ENCODE results near the gene NPAS3. TPM values are rescaled to one million over a fixed set of nuclear protein-coding genes. Genes with fewer than 3 reads are reported as not detected.

The NPAS3 gene
- total RNA-seq (2021; ENCODE audit: unreplicated experiment) (not detected), Bru-seq, nascent RNA (percentile 0 among the genes with signal in this experiment), BruChase-seq, experiment 1, labeled RNA remaining after a 6-hour chase (percentile 2 among the genes with signal in this experiment), BruChase-seq, experiment 2, labeled RNA remaining after a 2-hour chase (percentile 2 among the genes with signal in this experiment)
- not detected in 2 replicates for polyA plus RNA-seq (2012)
- long read RNA-seq = 0 reads

DNA sequence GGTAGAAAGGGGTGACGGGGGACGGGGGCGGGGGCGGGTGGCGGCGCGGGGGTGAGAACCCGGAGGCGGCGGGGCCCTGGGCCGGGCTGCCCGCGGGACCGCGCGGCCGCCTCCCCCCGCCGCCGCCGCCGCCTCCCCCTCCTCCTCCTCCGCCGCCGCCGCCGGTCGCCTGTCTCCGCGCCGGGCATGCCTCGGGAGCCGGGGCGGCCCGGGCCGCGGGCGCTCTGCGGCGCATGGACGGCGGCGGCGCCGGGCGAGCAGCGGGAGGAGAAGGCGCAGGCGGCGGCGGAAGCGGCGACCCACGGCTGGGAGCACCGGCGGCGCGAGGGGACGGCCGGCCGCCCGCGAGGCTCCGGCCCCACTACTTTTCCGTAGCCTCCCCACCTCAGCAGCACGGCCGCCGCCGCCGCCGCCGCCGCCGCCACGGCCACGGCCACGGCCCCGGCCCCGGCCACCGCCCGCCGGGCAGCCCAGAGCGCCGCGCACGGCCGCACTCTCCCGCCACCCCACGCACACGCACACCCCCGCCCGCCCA is at the start of gene NPAS3:
TSS of gene NPAS3 (plus strand) at position 161 of the 535 bp plus-strand sequence.
- no peak within 1 kb of the TSS for H3K4me3 ChIP-seq (replicated peaks in 1 of 2; ENCODE audit: low read depth in 1 of 2, low read length in 2 of 2)
- no peak within 1 kb of the TSS for H3K4me2 ChIP-seq (ENCODE audit: low read length)
- no peaks in the 10 kb centered on the region for H3K4me1 ChIP-seq (ENCODE audit: control insufficient read depth in 1 of 2, insufficient read depth in 2 of 2, low read length in 2 of 2)
- no peaks in the 10 kb centered on the region for H4K20me1 ChIP-seq (ENCODE audit: insufficient read depth)
- DNase-seq (ENCODE audit: low read depth, low spot score) (no peak), ATAC-seq (no peak)
- H3K9me2 ChIP-seq (ENCODE audit: insufficient read depth) = no peaks in the 10 kb centered on the region
- CTCF ChIA-PET = no interaction called here
- H2AFZ ChIP-seq (ENCODE audit: low read depth, low read length, poor library complexity, severe bottlenecking) = no peak within 1 kb of the TSS
- no peaks in the 10 kb centered on the region for H3K36me3 ChIP-seq (ENCODE audit: control insufficient read depth in 1 of 2, insufficient read depth in 2 of 2, low read length in 2 of 2)
- H3K27ac ChIP-seq (ENCODE audit: low read depth, low read length) = no peak within 1 kb of the TSS
- intact Hi-C loops (cut with micrococcal nuclease) = no loop called here
- no peaks in the 10 kb centered on the region for H3K27me3 ChIP-seq (ENCODE audit: insufficient read depth, low read length)
- POLR2A ChIA-PET = no interaction called here
- BruUV-seq (replicated peaks) = no TSS peak
- RAD21 ChIA-PET (ENCODE audit: low non-redundant PET in 1 of 2, low total read pairs in 2 of 2, uncharacterized antibody in 2 of 2, unreplicated experiment in 2 of 2) = no interaction called here
- 0 out of 4 replicates have a peak, but pooled peaks cover 0 to 3% of the 10 kb centered on the region in 2 experiments for H3K9me3 ChIP-seq (ENCODE audit: control insufficient read depth in 1 of 2, insufficient read depth in 1 of 2, low read depth in 1 of 2, low read length in 2 of 2)
- no peak within 1 kb of the TSS for H3K9ac ChIP-seq (ENCODE audit: low read length)
- no peaks in the 10 kb centered on the region for H3K79me2 ChIP-seq (ENCODE audit: insufficient read depth, low read length)
- TF ChIP-seq POLR2AphosphoS5 (IDR thresholded peaks at IDR 0.05; ENCODE audit: low read depth, low read length) (no peak), ZNF274 (IDR thresholded peaks at IDR 0.05; ENCODE audit: low read depth, low read length) (no peak), SRF (IDR thresholded peaks at IDR 0.05; ENCODE audit: low read depth) (no peak), JUND (IDR thresholded peaks at IDR 0.05) (no peak), EZH2 (IDR thresholded peaks at IDR 0.05) (no peak), ZFX (IDR thresholded peaks at IDR 0.05) (no peak), FOSL1 (IDR thresholded peaks at IDR 0.05; ENCODE audit: low read depth) (no peak), CBX3 (IDR thresholded peaks at IDR 0.05; ENCODE audit: low read depth) (no peak), POLR2A (IDR thresholded peaks at IDR 0.05; ENCODE audit: borderline replicate concordance, extremely low read depth, insufficient read depth, insufficient read length) (no peak)
- TF ChIP-seq, protein P1, sequence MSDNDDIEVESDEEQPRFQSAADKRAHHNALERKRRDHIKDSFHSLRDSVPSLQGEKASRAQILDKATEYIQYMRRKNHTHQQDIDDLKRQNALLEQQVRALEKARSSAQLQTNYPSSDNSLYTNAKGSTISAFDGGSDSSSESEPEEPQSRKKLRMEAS (IDR thresholded peaks at IDR 0.05) = no peak
- TF ChIP-seq, protein P2, sequence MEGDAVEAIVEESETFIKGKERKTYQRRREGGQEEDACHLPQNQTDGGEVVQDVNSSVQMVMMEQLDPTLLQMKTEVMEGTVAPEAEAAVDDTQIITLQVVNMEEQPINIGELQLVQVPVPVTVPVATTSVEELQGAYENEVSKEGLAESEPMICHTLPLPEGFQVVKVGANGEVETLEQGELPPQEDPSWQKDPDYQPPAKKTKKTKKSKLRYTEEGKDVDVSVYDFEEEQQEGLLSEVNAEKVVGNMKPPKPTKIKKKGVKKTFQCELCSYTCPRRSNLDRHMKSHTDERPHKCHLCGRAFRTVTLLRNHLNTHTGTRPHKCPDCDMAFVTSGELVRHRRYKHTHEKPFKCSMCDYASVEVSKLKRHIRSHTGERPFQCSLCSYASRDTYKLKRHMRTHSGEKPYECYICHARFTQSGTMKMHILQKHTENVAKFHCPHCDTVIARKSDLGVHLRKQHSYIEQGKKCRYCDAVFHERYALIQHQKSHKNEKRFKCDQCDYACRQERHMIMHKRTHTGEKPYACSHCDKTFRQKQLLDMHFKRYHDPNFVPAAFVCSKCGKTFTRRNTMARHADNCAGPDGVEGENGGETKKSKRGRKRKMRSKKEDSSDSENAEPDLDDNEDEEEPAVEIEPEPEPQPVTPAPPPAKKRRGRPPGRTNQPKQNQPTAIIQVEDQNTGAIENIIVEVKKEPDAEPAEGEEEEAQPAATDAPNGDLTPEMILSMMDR (IDR thresholded peaks at IDR 0.05 in 2 of 3, conservative IDR thresholded peaks at IDR 0.05 in 1 of 3; ENCODE audit: borderline replicate concordance in 1 of 3, insufficient read depth in 1 of 3, low read depth in 2 of 3, low read length in 2 of 3) = no peak
